ENCODE data around the gene CYLD. TPM values are rescaled to one million over a fixed set of nuclear protein-coding genes. Genes with fewer than 3 reads are reported as not detected.

The CYLD gene
- total RNA-seq, 2 experiments from 2014 or later: 360 to 373 TPM

- no peak overlapping the region for H3K27ac ChIP-seq (ENCODE audit: low read depth in 1 of 2, low read length in 2 of 2)
- ATAC-seq (ENCODE audit: poor library complexity) (no peak), DNase-seq (no peak)
- Mint-ChIP-seq H3K4me3 (no peak overlapping the region), H3K27ac (no peak overlapping the region), H3K36me3 (ENCODE audit: low read depth) (no peaks in the 10 kb centered on the region), H3K9me3 (no peaks in the 10 kb centered on the region), H3K27me3 (peaks cover 21% of the 10 kb centered on the region), H3K4me1 (ENCODE audit: low read depth) (peaks cover 3% of the 10 kb centered on the region)
- no peak for TF ChIP-seq CTCF (IDR thresholded peaks at IDR 0.05)
- no peak overlapping the region for H3K4me3 ChIP-seq (ENCODE audit: low read length)
- H3K4me1 ChIP-seq (ENCODE audit: insufficient read depth, low read length): no peaks in the 10 kb centered on the region
- ChIA-PET CTCF (no interaction called here), POLR2A (no interaction called here)
- intact Hi-C loops (cut with DNase I, micrococcal nuclease): no loop called here
- H3K27me3 ChIP-seq (ENCODE audit: control insufficient read depth in 1 of 2, insufficient read depth in 2 of 2, low read length in 2 of 2): no peaks in the 10 kb centered on the region
- H3K36me3 ChIP-seq (ENCODE audit: insufficient read depth, low read length): no peaks in the 10 kb centered on the region
- no peaks in the 10 kb centered on the region for H3K9me3 ChIP-seq (ENCODE audit: control insufficient read depth in 1 of 2, insufficient read depth in 1 of 2, low read length in 2 of 2)
These were observed 93.6 kb downstream of the CYLD start for GRCh38 chr16:50835358-50836060.

- H3K4me1 ChIP-seq (ENCODE audit: insufficient read depth, low read length): peaks cover 5% of the 10 kb centered on the region
- ATAC-seq (ENCODE audit: poor library complexity) (no peak), DNase-seq (no peak)
- Mint-ChIP-seq H3K4me3 (no peak overlapping the region), H3K4me1 (ENCODE audit: low read depth) (peaks cover 10% of the 10 kb centered on the region), H3K27me3 (peaks cover 21% of the 10 kb centered on the region), H3K36me3 (ENCODE audit: low read depth) (no peaks in the 10 kb centered on the region), H3K27ac (no peak overlapping the region), H3K9me3 (no peaks in the 10 kb centered on the region)
- ChIA-PET POLR2A (no interaction called here), CTCF (no interaction called here)
- H3K27ac ChIP-seq (ENCODE audit: low read depth in 1 of 2, low read length in 2 of 2): no peak overlapping the region
- intact Hi-C loops (cut with DNase I, micrococcal nuclease): no loop called here
- peaks cover 0 to 1% of the 10 kb centered on the region in 2 experiments for H3K9me3 ChIP-seq (ENCODE audit: control insufficient read depth in 1 of 2, insufficient read depth in 1 of 2, low read length in 2 of 2)
- no peak overlapping the region for H3K4me3 ChIP-seq (ENCODE audit: low read length)
- H3K27me3 ChIP-seq (ENCODE audit: control insufficient read depth in 1 of 2, insufficient read depth in 2 of 2, low read length in 2 of 2): no peaks in the 10 kb centered on the region
- no peak for TF ChIP-seq CTCF (IDR thresholded peaks at IDR 0.05)
- no peaks in the 10 kb centered on the region for H3K36me3 ChIP-seq (ENCODE audit: insufficient read depth, low read length)
These were observed 94.3 kb downstream of the CYLD start for GRCh38 chr16:50836121-50836621.

GRCh38 chr16:50837324-50837723 is 95.4 kb downstream of the CYLD start:
- ATAC-seq (ENCODE audit: poor library complexity) (no peak), DNase-seq (no peak)
- H3K36me3 Mint-ChIP-seq (ENCODE audit: low read depth): no peaks in the 10 kb centered on the region
- Histone ChIP-seq H3K4me3 (ENCODE audit: low read length) (no peak overlapping the region), H3K9me3 (ENCODE audit: control insufficient read depth in 1 of 2, insufficient read depth in 1 of 2, low read length in 2 of 2) (peaks cover 0 to 7% of the 10 kb centered on the region in 2 experiments), H3K27ac (ENCODE audit: low read depth in 1 of 2, low read length in 2 of 2) (no peak overlapping the region), H3K4me1 (ENCODE audit: insufficient read depth, low read length) (peaks cover 12% of the 10 kb centered on the region), H3K27me3 (ENCODE audit: control insufficient read depth in 1 of 2, insufficient read depth in 2 of 2, low read length in 2 of 2) (no peaks in the 10 kb centered on the region), H3K36me3 (ENCODE audit: insufficient read depth, low read length) (no peaks in the 10 kb centered on the region)
- no peaks in the 10 kb centered on the region for H3K9me3 Mint-ChIP-seq
- peaks cover 13% of the 10 kb centered on the region for H3K4me1 Mint-ChIP-seq (ENCODE audit: low read depth)
- no peak overlapping the region for H3K27ac Mint-ChIP-seq
- no peak for TF ChIP-seq CTCF (IDR thresholded peaks at IDR 0.05)
- ChIA-PET POLR2A (no interaction called here), CTCF (no interaction called here)
- H3K27me3 Mint-ChIP-seq: peaks cover 16% of the 10 kb centered on the region
- no peak overlapping the region for H3K4me3 Mint-ChIP-seq
- intact Hi-C loops (cut with DNase I, micrococcal nuclease): no loop called here

All from CD4-positive, alpha-beta T cell (primary cell).